MM.1S (cell line): Measurements from ENCODE around the gene PRKCH.

Source experiments
- EZH2 ChIP-seq: fragments of 300-600 bp; sonication (generic); optimal IDR thresholded peaks from 2 replicates; pipeline ENCODE3; 2017; ENCODE audit warnings: low read depth, mild to moderate bottlenecking, antibody characterized with exemption, low read length, mixed read lengths
- EZH2phosphoT487 ChIP-seq: fragments of 300-600 bp; sonication (generic); IDR thresholded peaks from 2 replicates; pipeline ENCODE4 v1.6.1; 2018; ENCODE audit warnings: antibody characterized with exemption, low read length
- TF ChIP-seq, protein P1 (sequence below): fragments of 300-600 bp; sonication (generic); IDR thresholded peaks from 2 replicates; pipeline ENCODE4 v1.5.1; 2016; ENCODE audit warnings: antibody characterized with exemption, low read length, mixed read lengths

DNA sequence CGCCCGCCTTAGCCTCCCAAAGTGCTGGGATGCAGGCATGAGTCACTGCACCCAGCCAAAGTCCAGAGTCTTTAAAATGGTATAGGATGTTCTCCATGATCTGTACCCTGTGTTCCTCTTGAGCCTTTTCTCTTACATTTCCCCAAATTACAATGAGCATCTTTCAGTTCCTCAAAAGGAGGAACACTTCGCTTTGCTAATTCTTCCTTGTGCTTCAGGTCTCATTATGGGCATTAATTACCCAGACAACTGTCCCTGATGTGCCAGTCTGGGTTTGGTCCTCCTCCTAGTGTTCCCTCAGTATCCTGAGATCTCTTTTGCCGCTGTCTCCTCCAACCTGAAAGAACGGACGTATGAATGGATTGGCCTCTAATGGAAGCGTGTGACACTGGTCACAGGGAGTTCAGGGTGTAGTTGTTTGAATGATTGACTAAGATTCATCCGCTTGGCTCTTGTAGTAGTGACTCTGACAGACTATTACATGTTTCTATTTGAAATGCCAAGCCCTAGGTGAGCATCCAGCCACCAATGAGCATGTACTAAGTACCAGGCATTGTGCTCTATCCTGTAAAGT lies 8.2 kb downstream of the PRKCH start:
- TF ChIP-seq EZH2phosphoT487 (no peak), EZH2 (no peak)
- TF ChIP-seq, protein P1, sequence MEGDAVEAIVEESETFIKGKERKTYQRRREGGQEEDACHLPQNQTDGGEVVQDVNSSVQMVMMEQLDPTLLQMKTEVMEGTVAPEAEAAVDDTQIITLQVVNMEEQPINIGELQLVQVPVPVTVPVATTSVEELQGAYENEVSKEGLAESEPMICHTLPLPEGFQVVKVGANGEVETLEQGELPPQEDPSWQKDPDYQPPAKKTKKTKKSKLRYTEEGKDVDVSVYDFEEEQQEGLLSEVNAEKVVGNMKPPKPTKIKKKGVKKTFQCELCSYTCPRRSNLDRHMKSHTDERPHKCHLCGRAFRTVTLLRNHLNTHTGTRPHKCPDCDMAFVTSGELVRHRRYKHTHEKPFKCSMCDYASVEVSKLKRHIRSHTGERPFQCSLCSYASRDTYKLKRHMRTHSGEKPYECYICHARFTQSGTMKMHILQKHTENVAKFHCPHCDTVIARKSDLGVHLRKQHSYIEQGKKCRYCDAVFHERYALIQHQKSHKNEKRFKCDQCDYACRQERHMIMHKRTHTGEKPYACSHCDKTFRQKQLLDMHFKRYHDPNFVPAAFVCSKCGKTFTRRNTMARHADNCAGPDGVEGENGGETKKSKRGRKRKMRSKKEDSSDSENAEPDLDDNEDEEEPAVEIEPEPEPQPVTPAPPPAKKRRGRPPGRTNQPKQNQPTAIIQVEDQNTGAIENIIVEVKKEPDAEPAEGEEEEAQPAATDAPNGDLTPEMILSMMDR: no peak
